Measurements from ENCODE around the gene MRPL33.

The MRPL33 gene

DNA sequence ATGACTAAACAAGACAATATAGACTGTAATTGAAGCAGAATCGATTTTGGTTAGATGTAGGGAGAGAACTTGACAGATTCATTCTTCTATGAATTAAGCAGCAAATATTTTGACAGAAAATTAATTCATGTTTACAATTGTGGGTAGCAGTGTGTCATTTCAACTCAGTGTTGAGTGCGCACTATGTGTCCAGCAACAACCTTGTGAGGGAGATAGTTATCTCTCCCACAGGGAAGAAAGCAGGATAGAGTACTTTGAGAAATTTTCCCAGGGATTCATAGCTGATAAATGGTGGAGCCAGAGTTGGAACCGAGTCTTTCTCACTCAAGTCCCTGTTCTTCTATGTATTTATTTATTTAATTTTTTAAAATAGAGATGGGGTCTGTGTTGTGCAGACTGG lies 5.2 kb downstream of the MRPL33 start:
- no peak overlapping the region for H3K4me3 ChIP-seq (replicated peaks; ENCODE audit: low read depth, low read length)
- peaks cover 3% of the 10 kb centered on the region for H3K36me3 ChIP-seq (ENCODE audit: control insufficient read depth, insufficient read depth, low read length)
- no peaks in the 10 kb centered on the region for H3K27me3 ChIP-seq (replicated peaks; ENCODE audit: control insufficient read depth, insufficient read depth, low read length)
- no peak for DNase-seq (ENCODE audit: extremely low read depth, insufficient read length)
- no peak for TF ChIP-seq CTCF (IDR thresholded peaks at IDR 0.05; ENCODE audit: insufficient read depth, low read length, poor library complexity, severe bottlenecking)

DNA sequence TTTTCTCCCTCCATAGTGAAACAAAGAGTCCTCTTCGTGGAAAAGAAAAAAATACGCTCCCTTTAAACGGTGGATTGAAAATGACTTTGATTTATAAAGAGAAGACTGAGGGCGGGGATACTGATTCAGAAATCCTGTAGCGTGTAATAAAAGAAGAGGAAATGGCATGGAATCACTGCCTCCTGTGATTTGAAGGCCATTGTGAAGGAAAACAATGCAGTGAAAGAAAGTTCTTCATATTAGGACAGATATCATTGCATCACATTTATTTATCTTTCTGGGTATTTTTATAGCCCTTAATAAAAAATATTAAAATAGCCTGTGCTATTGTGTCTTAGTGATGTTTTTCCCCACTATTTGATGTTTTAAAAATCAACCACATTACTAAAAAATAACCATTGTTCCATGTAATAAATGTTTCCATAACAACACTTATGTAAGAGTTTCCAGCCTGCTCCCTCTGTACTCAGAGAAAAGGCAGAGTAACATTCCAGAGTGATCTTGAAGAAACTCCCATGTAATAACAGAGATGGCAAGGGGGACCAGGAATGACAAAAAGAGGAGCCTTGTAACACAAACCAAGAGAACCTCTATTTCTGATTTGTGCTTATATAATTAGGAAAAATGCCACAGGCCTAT lies 8.0 kb downstream of the MRPL33 start:
- no peak for DNase-seq (ENCODE audit: extremely low read depth, insufficient read length)
- no peak for TF ChIP-seq CTCF (IDR thresholded peaks at IDR 0.05; ENCODE audit: insufficient read depth, low read length, poor library complexity, severe bottlenecking)
- Histone ChIP-seq H3K36me3 (ENCODE audit: control insufficient read depth, insufficient read depth, low read length) (peaks cover 3% of the 10 kb centered on the region), H3K27me3 (replicated peaks; ENCODE audit: control insufficient read depth, insufficient read depth, low read length) (no peaks in the 10 kb centered on the region), H3K4me3 (replicated peaks; ENCODE audit: low read depth, low read length) (no peak overlapping the region)

DNA sequence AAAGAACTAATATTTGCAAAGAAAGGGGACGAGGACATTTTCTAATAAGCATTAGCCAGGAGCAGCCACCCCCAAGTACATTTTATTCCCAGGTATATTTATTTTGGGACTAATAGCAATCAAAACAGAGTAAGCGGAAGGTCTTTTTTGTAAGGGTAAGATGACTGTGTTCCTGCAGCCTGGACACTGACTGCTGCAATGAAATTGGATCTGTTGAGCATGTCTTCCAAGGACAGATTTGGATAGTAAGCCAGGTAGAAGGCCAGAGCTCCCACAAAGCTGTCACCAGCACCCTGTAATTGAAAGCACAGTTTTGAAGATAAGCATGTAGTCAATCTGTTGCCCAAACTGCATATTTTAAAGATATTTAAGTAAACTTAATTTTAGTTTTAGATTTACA lies 10.0 kb downstream of the MRPL33 start:
- Histone ChIP-seq H3K4me3 (replicated peaks; ENCODE audit: low read depth, low read length) (no peak overlapping the region), H3K36me3 (ENCODE audit: control insufficient read depth, insufficient read depth, low read length) (no peaks in the 10 kb centered on the region; the same call in 1 of the 2 replicates), H3K27me3 (replicated peaks; ENCODE audit: control insufficient read depth, insufficient read depth, low read length) (no peaks in the 10 kb centered on the region)
- no peak for DNase-seq (ENCODE audit: extremely low read depth, insufficient read length)
- no peak for TF ChIP-seq CTCF (IDR thresholded peaks at IDR 0.05; ENCODE audit: insufficient read depth, low read length, poor library complexity, severe bottlenecking)

GRCh38 chr2:27782701-27783100 lies 11.2 kb downstream of the MRPL33 start:
- no peak overlapping the region for H3K4me3 ChIP-seq (replicated peaks; ENCODE audit: low read depth, low read length)
- TF ChIP-seq CTCF (IDR thresholded peaks at IDR 0.05; ENCODE audit: insufficient read depth, low read length, poor library complexity, severe bottlenecking), result no peak
- no peak for DNase-seq (ENCODE audit: extremely low read depth, insufficient read length)
- H3K27me3 ChIP-seq (replicated peaks; ENCODE audit: control insufficient read depth, insufficient read depth, low read length), result no peaks in the 10 kb centered on the region
- no peaks in the 10 kb centered on the region; the same call in 1 of the 2 replicates for H3K36me3 ChIP-seq (ENCODE audit: control insufficient read depth, insufficient read depth, low read length)

DNA sequence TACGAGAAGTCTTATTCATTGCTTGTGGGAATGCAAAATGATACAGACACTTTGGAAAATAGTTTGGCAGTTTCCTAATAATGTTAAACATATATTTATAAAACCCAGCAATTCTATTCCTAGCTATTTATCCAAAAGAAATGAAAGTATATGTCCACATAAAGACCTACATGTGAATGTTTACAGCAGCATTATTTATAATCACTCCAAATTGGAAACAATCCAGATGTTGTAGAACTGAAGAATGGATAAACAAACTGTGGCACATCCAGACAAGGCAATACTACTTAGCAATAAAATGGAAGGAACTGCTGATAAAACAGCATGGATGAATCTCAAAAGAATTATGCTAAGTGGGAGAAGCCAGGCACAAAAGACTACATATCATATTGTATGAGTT lies 19.3 kb downstream of the MRPL33 start:
- TF ChIP-seq CTCF (IDR thresholded peaks at IDR 0.05; ENCODE audit: insufficient read depth, low read length, poor library complexity, severe bottlenecking), result no peak
- no peaks in the 10 kb centered on the region for H3K27me3 ChIP-seq (replicated peaks; ENCODE audit: control insufficient read depth, insufficient read depth, low read length)
- no peak for DNase-seq (ENCODE audit: extremely low read depth, insufficient read length)
- no peaks in the 10 kb centered on the region for H3K36me3 ChIP-seq (ENCODE audit: control insufficient read depth, insufficient read depth, low read length)
- no peak overlapping the region for H3K4me3 ChIP-seq (replicated peaks; ENCODE audit: low read depth, low read length)

DNA sequence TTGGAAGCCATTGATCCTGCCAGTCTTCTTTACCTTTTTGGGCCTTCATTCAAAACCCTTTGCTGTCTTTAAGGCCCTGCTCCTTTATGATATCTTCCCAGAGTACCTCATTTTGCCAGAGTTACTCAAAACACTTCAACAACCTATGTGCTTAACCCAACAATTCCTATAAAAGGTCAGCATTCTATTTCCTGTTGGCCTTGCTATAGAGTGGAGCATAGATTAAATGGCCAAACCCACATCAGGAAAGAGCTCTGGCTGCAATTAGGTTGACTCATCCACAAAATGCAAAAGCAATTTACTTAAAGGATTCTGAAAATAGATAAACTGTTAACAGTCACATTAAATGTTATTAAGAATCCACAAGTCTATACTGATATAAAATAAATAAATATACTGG lies 21.2 kb downstream of the MRPL33 start:
- no peak for TF ChIP-seq CTCF (IDR thresholded peaks at IDR 0.05; ENCODE audit: insufficient read depth, low read length, poor library complexity, severe bottlenecking)
- DNase-seq (ENCODE audit: extremely low read depth, insufficient read length), result no peak
- Histone ChIP-seq H3K4me3 (replicated peaks; ENCODE audit: low read depth, low read length) (no peak overlapping the region), H3K27me3 (replicated peaks; ENCODE audit: control insufficient read depth, insufficient read depth, low read length) (no peaks in the 10 kb centered on the region), H3K36me3 (ENCODE audit: control insufficient read depth, insufficient read depth, low read length) (no peaks in the 10 kb centered on the region)

Data from GM06990 (cell line).